Ovary (tissue), 9 donors: ENCODE results near the gene ETV6. TPM values are rescaled to one million over a fixed set of nuclear protein-coding genes. Genes with fewer than 3 reads are reported as not detected.

Source experiments
- DNase-seq, 5 donors: peaks; one replicate each; pipeline ENCODE4 v3.0.0-alpha.2; 2019 to 2020
- H3K27ac ChIP-seq, 2 donors: fragments of 200-600 bp; one replicate each; pipeline versions ENCODE4 v1.5.1 to v1.8.0; 2019 to 2022
- H3K27me3 ChIP-seq: fragments of 200-600 bp; one replicate; pipeline ENCODE4 v1.8.0; 2022
- H3K36me3 ChIP-seq: fragments of 200-600 bp; sonication (generic); one replicate; pipeline ENCODE4 v1.5.1; 2019
- H3K4me1 ChIP-seq: one replicate; pipeline ENCODE4 v1.8.1; 2013; ENCODE audit warnings: mild to moderate bottlenecking, moderate library complexity; ENCODE audit not compliant: insufficient read depth
- H3K4me3 ChIP-seq: fragments of 200-600 bp; sonication (generic); one replicate; pipeline ENCODE4 v1.5.1; 2017
- H3K9me3 ChIP-seq, 2 donors: fragments of 200-600 bp in 1 of 2; sonication (generic) in 1 of 2; one replicate each; pipeline versions ENCODE4 v1.5.1 to v1.8.1; 2013 to 2019; ENCODE audit warnings: mild to moderate bottlenecking in 1 of 2, moderate library complexity in 1 of 2
- CTCF ChIP-seq, 3 donors: fragments of 450-650 bp in 2 of 3; fragments of 200-600 bp in 1 of 3; IDR thresholded peaks; one replicate each; pipeline versions ENCODE4 v1.5.1 to v1.8.0; 2016 to 2022; ENCODE audit warnings: antibody characterized with exemption in 3 of 3, mild to moderate bottlenecking in 1 of 3
- EP300 ChIP-seq: sonication (generic); formaldehyde crosslinking; IDR thresholded peaks from one replicate; pipeline ENCODE4 v1.6.1; 2017; ENCODE audit warnings: antibody characterized with exemption
- POLR2A ChIP-seq: fragments of 450-650 bp; IDR thresholded peaks from one replicate; pipeline ENCODE4 v1.6.1; 2017; ENCODE audit warnings: antibody characterized with exemption, mild to moderate bottlenecking, moderate library complexity
- WGBS, 3 donors: extraction: QIAGEN DNeasy Blood & Tissue Kit in 1 of 3; methylation state at CpG; one replicate each; pipeline versions ENCODE4 v1.1.5 to v1.1.7; 2013 to 2017; 5-methylcytosine and 5-hydroxymethylcytosine counted together
- intact Hi-C, 4 donors: fragments of 100-400 bp; cut with DNase I; formaldehyde crosslinking; loops; one replicate each; pipeline versions ENCODE4 v1.11.0 to v1.15.1; 2022 to 2023
- polyA plus RNA-seq, 2 donors: library from polyadenylated mRNA; stranded (reverse); fragments of 200-250 nt in 1 of 2; fragments of 350-450 nt in 1 of 2; fragmentation: Illumina TruSeq in 1 of 2; extraction: RNeasy Lipid Tissue Mini Kit (QIAGEN cat#74804) in 1 of 2; gene quantifications; one replicate each; pipeline ENCODE4 v1.2.3, GENCODE V29; 2013 to 2014
- total RNA-seq, 7 donors: library from RNA; depleted of rRNA in 2 of 7; stranded (reverse); fragments of >200 nt in 2 of 7; fragmentation: NEBNext Ultra II Directional in 3 of 7; extraction: Animal tissue kit (Norgen Biotek cat#: 25700) in 3 of 7; gene quantifications; one replicate each; pipeline versions ENCODE4 v1.1.0 to v1.2.4, GENCODE V29; 2016 to 2023
- donor health status: DM: no; HTN: no; CAD: no; lungs with moderate emphysema.
- donor health status: DM: no; HTN: no; CAD: no.
- donor health status: Bipolar disorder and iron deficiency.
- donor health status: DM: yes; HTN: yes; CAD: no.
- donor health status: DM: no; HTN: no; CAD: no.
- donor health status: DM: yes; HTN: yes; CAD: no.

ETV6 gene
- total and polyA plus RNA-seq, 9 donors: 4.4 to 34.6 (median 18.3) TPM

GRCh38 chr12:11838403-11838802 lies 188.9 kb downstream of the ETV6 start:
- WGBS, 3 donors: 24 to 57% (median 47%) methylated on average over 2 of the region's 2 CpGs
- H3K36me3 ChIP-seq: no peaks in the 10 kb centered on the region
- H3K27me3 ChIP-seq: no peaks in the 10 kb centered on the region
- no peaks in the 10 kb centered on the region for H3K9me3 ChIP-seq
- peaks cover 13% of the 10 kb centered on the region for H3K4me1 ChIP-seq
- H3K27ac ChIP-seq: no peak overlapping the region
- no peak overlapping the region for H3K4me3 ChIP-seq
- TF ChIP-seq POLR2A (no peak), EP300 (peak; percentile 53), CTCF (IDR thresholded peaks at IDR 0.05) (no peak)
- intact Hi-C loops: no loop called here
- no peak for DNase-seq

- Histone ChIP-seq H3K27ac (no peak overlapping the region), H3K4me3 (no peak overlapping the region), H3K27me3 (no peaks in the 10 kb centered on the region), H3K9me3 (no peaks in the 10 kb centered on the region), H3K36me3 (no peaks in the 10 kb centered on the region), H3K4me1 (peaks cover 13% of the 10 kb centered on the region)
- TF ChIP-seq POLR2A (no peak), EP300 (no peak), CTCF (IDR thresholded peaks at IDR 0.05) (no peak)
- 68 to 83% (median 83%) methylated on average over 8 of the region's 8 CpGs for WGBS, 3 donors
- no peak for DNase-seq
- intact Hi-C loops: no loop called here
These were observed 189.7 kb downstream of the ETV6 start for GRCh38 chr12:11839091-11839641.

GRCh38 chr12:11840366-11840765 lies 190.9 kb downstream of the ETV6 start:
- intact Hi-C loops: no loop called here
- peaks cover 13% of the 10 kb centered on the region for H3K4me1 ChIP-seq
- H3K36me3 ChIP-seq: no peaks in the 10 kb centered on the region
- no peak overlapping the region for H3K27ac ChIP-seq
- H3K27me3 ChIP-seq: no peaks in the 10 kb centered on the region
- H3K9me3 ChIP-seq: no peaks in the 10 kb centered on the region
- no peak overlapping the region for H3K4me3 ChIP-seq
- no peak for DNase-seq
- no peak for TF ChIP-seq POLR2A
- no peak for TF ChIP-seq EP300
- WGBS, 3 donors: 57 to 64% (median 63%) methylated on average over 8 of the region's 8 CpGs

DNA sequence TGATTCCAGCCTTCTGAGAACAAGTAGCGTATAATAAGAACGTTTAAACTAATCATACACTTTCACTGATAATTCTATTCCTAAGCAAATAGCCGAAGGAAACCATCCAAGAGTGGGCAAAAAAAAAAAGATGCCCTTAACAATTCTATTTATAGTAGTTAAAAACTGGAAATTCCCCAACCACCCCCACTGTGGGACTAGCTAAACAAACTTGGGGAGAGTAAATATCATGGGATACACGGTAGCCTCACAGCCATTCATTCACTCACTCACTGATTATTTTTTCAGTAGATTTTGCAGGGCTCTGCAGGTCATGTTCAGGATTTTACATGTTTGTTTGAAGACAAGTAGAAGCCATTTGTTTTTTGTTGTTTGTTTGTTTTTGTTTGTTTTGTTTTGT lies 197.0 kb downstream of the ETV6 start:
- Histone ChIP-seq H3K4me3 (no peak overlapping the region), H3K4me1 (peaks cover 5% of the 10 kb centered on the region), H3K9me3 (no peaks in the 10 kb centered on the region), H3K27me3 (no peaks in the 10 kb centered on the region), H3K27ac (no peak overlapping the region), H3K36me3 (no peaks in the 10 kb centered on the region)
- intact Hi-C loops: no loop called here
- WGBS, 3 donors: 53 to 72% (median 60%) methylated on average over 4 of the region's 4 CpGs
- TF ChIP-seq POLR2A (no peak), EP300 (no peak), CTCF (IDR thresholded peaks at IDR 0.05) (no peak)
- no peak for DNase-seq

DNA sequence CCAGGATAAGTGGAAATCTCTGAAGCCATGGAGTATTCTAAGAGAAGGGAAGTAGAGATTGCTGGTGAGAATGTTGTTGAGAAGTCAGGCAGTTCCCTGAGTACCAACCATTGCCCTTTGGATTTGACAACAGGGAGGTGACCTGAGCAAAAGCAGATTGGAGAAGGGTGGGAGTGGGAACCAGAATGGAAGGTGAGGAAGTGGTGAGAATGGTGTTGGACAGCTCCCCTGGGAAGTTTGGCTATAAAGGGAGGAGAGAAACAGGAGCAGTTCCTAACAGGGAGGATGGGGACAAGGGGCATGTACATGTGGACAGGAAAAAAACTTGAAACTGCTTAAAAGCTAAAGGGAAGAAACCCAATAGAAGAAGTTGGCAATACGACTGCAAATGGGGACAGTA lies 198.1 kb downstream of the ETV6 start:
- 87 to 98% (median 94%) methylated on average over 1 of the region's 1 CpG for WGBS, 3 donors
- no peak for DNase-seq
- H3K36me3 ChIP-seq: no peaks in the 10 kb centered on the region
- H3K27ac ChIP-seq: no peak overlapping the region
- TF ChIP-seq CTCF (IDR thresholded peaks at IDR 0.05) (no peak), EP300 (no peak), POLR2A (no peak)
- H3K4me1 ChIP-seq: peaks cover 5% of the 10 kb centered on the region
- H3K27me3 ChIP-seq: no peaks in the 10 kb centered on the region
- H3K4me3 ChIP-seq: no peak overlapping the region
- intact Hi-C loops: no loop called here
- H3K9me3 ChIP-seq: no peaks in the 10 kb centered on the region
